Naive thymus-derived CD4-positive, alpha-beta T cell (primary cell): ENCODE measurements around the gene ZNF280C. TPM values are rescaled to one million over a fixed set of nuclear protein-coding genes. Genes with fewer than 3 reads are reported as not detected.

Experiments used
- ATAC-seq: fragments of 150-1000 bp; cut with Tn5 transposase; 2 replicates; pipeline ENCODE4 v1.10.0; 2021; ENCODE audit warnings: mild to moderate bottlenecking, moderate library complexity
- CTCF ChIA-PET: fragments of 350-600 bp; sonication (Branson Sonifier 250); formaldehyde crosslinking; loops from one replicate; lab custom pipeline; 2021; ENCODE audit warnings: antibody characterized with exemption; lab: Charles Lee
- POLR2A ChIA-PET: fragments of 350-600 bp; sonication (Branson Sonifier 250); formaldehyde crosslinking; loops from one replicate; lab custom pipeline; 2021; ENCODE audit warnings: antibody characterized with exemption, inconsistent platforms; lab: Charles Lee
- DNase-seq, 9 donors: peaks; one replicate each; pipeline versions ENCODE4 v3.0.0 to v3.0.0-alpha.2; 2020 to 2022; ENCODE audit warnings: mixed read lengths in 1 of 9
- H3K27ac ChIP-seq: one replicate; pipeline ENCODE4 v1.7.0; 2013; ENCODE audit warnings: mild to moderate bottlenecking, low read depth, low read length, moderate library complexity
- H3K27me3 ChIP-seq, 2 donors: one replicate each; pipeline ENCODE4 v1.7.0; 2013; ENCODE audit warnings: low read length in 2 of 2, mild to moderate bottlenecking in 2 of 2, moderate library complexity in 2 of 2; ENCODE audit not compliant: control insufficient read depth in 2 of 2, insufficient read depth in 2 of 2
- H3K36me3 ChIP-seq, 3 experiments: 1 replicate in 2 of 3; 2 replicates in 1 of 3; pipeline ENCODE4 v1.7.0; 2013; ENCODE audit warnings: low read length in 3 of 3, mild to moderate bottlenecking in 3 of 3, moderate library complexity in 1 of 3; ENCODE audit not compliant: insufficient read depth in 3 of 3, control insufficient read depth in 2 of 3
- H3K4me1 ChIP-seq, 2 donors: one replicate each; pipeline ENCODE4 v1.7.0; 2013; ENCODE audit warnings: low read length in 2 of 2, mild to moderate bottlenecking in 2 of 2, moderate library complexity in 1 of 2; ENCODE audit not compliant: control insufficient read depth in 2 of 2, insufficient read depth in 2 of 2
- H3K4me3 ChIP-seq: 2 replicates; pipeline ENCODE4 v1.7.0; 2013; ENCODE audit warnings: mild to moderate bottlenecking, low read length
- H3K9me3 ChIP-seq, 3 experiments: 1 replicate in 2 of 3; 2 replicates in 1 of 3; pipeline ENCODE4 v1.7.0; 2013; ENCODE audit warnings: low read length in 3 of 3; ENCODE audit not compliant: control insufficient read depth in 2 of 3
- H3K27ac Mint-ChIP-seq, 9 donors: one replicate each; pipeline ENCODE4 v1.8.0; 2020 to 2022; ENCODE audit warnings: mixed read lengths in 9 of 9, mild to moderate bottlenecking in 8 of 9, moderate library complexity in 5 of 9, inconsistent platforms in 2 of 9
- H3K27me3 Mint-ChIP-seq, 5 donors: one replicate each; pipeline ENCODE4 v1.8.0; 2021 to 2022; ENCODE audit warnings: mixed read lengths in 5 of 5, mild to moderate bottlenecking in 1 of 5
- H3K36me3 Mint-ChIP-seq, 5 donors: one replicate each; pipeline ENCODE4 v1.8.0; 2020 to 2022; ENCODE audit warnings: mixed read lengths in 5 of 5, mild to moderate bottlenecking in 3 of 5, inconsistent platforms in 1 of 5
- H3K4me1 Mint-ChIP-seq, 7 donors: one replicate each; pipeline ENCODE4 v1.8.0; 2020 to 2022; ENCODE audit warnings: mixed read lengths in 7 of 7, mild to moderate bottlenecking in 3 of 7, inconsistent platforms in 1 of 7
- H3K4me3 Mint-ChIP-seq, 10 donors: one replicate each; pipeline ENCODE4 v1.8.0; 2020 to 2022; ENCODE audit warnings: mild to moderate bottlenecking in 10 of 10, mixed read lengths in 10 of 10, moderate library complexity in 6 of 10, inconsistent platforms in 2 of 10
- H3K9me3 Mint-ChIP-seq, 11 donors: one replicate each; pipeline ENCODE4 v1.8.0; 2020 to 2022; ENCODE audit warnings: mixed read lengths in 11 of 11, mild to moderate bottlenecking in 4 of 11, inconsistent platforms in 1 of 11, moderate library complexity in 1 of 11
- intact Hi-C, 2 donors: fragments of 100-400 bp; cut with micrococcal nuclease; formaldehyde crosslinking; loops; one replicate each; pipeline ENCODE4 v1.15.1; 2023
- polyA plus RNA-seq, 2 donors: library from polyadenylated mRNA; unstranded; fragments of 300-500 nt; fragmentation: Illumina TruSeq; gene quantifications; one replicate each; pipeline ENCODE4 v1.2.3, GENCODE V29; 2021
- total RNA-seq, 6 experiments: library from RNA in 5 of 6; stranded (reverse) in 5 of 6; gene quantifications; 1 replicate in 5 of 6; 2 replicates in 1 of 6; pipeline ENCODE4 v1.2.3 and lab custom pipeline; 2021 to 2026

Gene ZNF280C
- total and polyA plus RNA-seq, 7 experiments from 2014 or later: 2.4 to 5.6 (median 4.0) TPM

DNA sequence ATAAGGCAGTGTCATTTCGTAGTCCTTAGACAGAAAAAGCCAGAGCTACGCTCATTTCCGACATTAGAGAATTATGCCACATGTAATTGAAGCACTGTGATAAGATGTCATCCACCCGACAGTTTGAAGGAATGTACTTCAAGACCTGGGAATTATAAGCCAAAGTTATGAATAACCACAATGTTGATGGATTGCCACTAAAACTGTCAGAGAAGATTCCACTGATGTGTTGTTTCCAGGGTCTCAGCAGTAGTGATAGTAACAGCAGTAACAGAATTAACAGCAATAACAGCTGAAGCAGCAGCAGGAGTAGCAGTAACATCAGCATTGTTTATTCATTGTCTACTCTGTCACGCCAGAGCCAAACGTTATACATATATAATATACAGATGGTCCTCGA is 72.2 kb downstream of the ZNF280C start:
- H3K4me1 ChIP-seq: no peaks in the 10 kb centered on the region
- ATAC-seq (no peak), DNase-seq (no peak)
- Mint-ChIP-seq H3K27me3 (no peaks in the 10 kb centered on the region), H3K27ac (peak overlapping the region in 1 of 9 donors; percentile 38), H3K4me1 (peaks cover 0 to 4% (median 0%) of the 10 kb centered on the region in 7 donors), H3K4me3 (no peak overlapping the region), H3K36me3 (no peaks in the 10 kb centered on the region), H3K9me3 (no peaks in the 10 kb centered on the region)
- no peak overlapping the region for H3K27ac ChIP-seq
- no peaks in the 10 kb centered on the region for H3K9me3 ChIP-seq
- H3K27me3 ChIP-seq: no peaks in the 10 kb centered on the region
- ChIA-PET POLR2A (no interaction called here), CTCF (interaction anchor here (3.0 kb wide), 1 partner anchor 117 kb away, joined by 13 read pairs; no protein-coding TSS in a partner anchor)
- H3K4me3 ChIP-seq: no peak overlapping the region
- no peaks in the 10 kb centered on the region for H3K36me3 ChIP-seq
- intact Hi-C loops: no loop called here

DNA sequence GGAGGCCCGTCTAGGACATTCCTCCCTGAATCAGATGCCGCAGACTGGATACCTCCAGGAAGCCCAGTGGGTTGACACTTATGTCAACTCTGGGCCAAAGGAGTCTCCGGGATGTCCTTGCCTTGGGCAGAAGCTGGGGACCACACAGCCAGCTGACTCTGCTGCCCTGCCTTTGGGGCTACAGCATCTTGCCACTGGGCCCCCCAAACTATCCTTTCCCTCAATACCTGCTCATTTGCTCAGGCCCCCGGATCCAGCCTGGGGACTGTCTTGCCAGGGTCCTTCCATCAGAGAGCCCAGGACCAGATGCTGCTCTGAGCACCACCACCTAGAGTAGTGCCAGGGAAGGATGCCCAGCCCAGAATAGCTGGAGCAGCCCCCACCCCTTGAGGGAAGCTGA is 77.9 kb downstream of the ZNF280C start:
- no peak for ATAC-seq
- H3K9me3 Mint-ChIP-seq: peaks cover 0 to 2% (median 0%) of the 10 kb centered on the region in 11 donors
- Histone ChIP-seq H3K4me3 (no peak overlapping the region), H3K9me3 (no peaks in the 10 kb centered on the region), H3K27me3 (no peaks in the 10 kb centered on the region), H3K4me1 (no peaks in the 10 kb centered on the region), H3K27ac (no peak overlapping the region), H3K36me3 (no peaks in the 10 kb centered on the region)
- H3K4me3 Mint-ChIP-seq: no peak overlapping the region
- intact Hi-C loops: loop anchor here in 1 of 2 donors (5.0 kb wide), 2 partner anchors 48 to 584 kb away; no protein-coding TSS in a partner anchor
- ChIA-PET POLR2A (no interaction called here), CTCF (interaction anchor here (1.0 to 3.0 kb wide), 4 partner anchors 69 to 114 kb away, joined by 3 to 18 read pairs (median 8); no protein-coding TSS in a partner anchor)
- H3K4me1 Mint-ChIP-seq: peaks cover under 1 to 6% (median 2%) of the 10 kb centered on the region in 7 donors
- no peak overlapping the region for H3K27ac Mint-ChIP-seq
- no peaks in the 10 kb centered on the region for H3K36me3 Mint-ChIP-seq
- DNase-seq: no peak
- H3K27me3 Mint-ChIP-seq: no peaks in the 10 kb centered on the region

- CTCF ChIA-PET: no interaction called here
- no peaks in the 10 kb centered on the region for H3K27me3 Mint-ChIP-seq
- peaks cover 0 to 2% (median 0%) of the 10 kb centered on the region in 11 donors for H3K9me3 Mint-ChIP-seq
- H3K4me3 Mint-ChIP-seq: no peak overlapping the region
- H3K36me3 Mint-ChIP-seq: peaks cover 0 to 3% (median 0%) of the 10 kb centered on the region in 5 donors
- Histone ChIP-seq H3K27me3 (no peaks in the 10 kb centered on the region), H3K27ac (no peak overlapping the region), H3K4me3 (no peak overlapping the region), H3K36me3 (no peaks in the 10 kb centered on the region), H3K9me3 (no peaks in the 10 kb centered on the region), H3K4me1 (peaks cover 6 to 13% of the 10 kb centered on the region in 2 donors)
- H3K27ac Mint-ChIP-seq: peak overlapping the region in 1 of 9 donors; percentile 43
- intact Hi-C loops: no loop called here
- DNase-seq: no peak
- peaks cover 3 to 26% (median 13%) of the 10 kb centered on the region in 7 donors for H3K4me1 Mint-ChIP-seq
- no peak for ATAC-seq
- POLR2A ChIA-PET: interaction anchor here (1.6 kb wide), 1 partner anchor 15 kb away, joined by 10 read pairs; the partner anchor contains the start of gene RAB33A
Observed at GRCh38 chrX:130186651-130187050, 82.0 kb downstream of the ZNF280C start.

- DNase-seq: no peak
- no peak for ATAC-seq
- CTCF ChIA-PET: no interaction called here
- Mint-ChIP-seq H3K4me3 (no peak overlapping the region), H3K36me3 (peaks cover 0 to 3% (median 0%) of the 10 kb centered on the region in 5 donors), H3K4me1 (peaks cover 7 to 28% (median 17%) of the 10 kb centered on the region in 7 donors), H3K9me3 (peaks cover 0 to 2% (median 0%) of the 10 kb centered on the region in 11 donors), H3K27ac (peak overlapping the region in 4 of 9 donors; percentile 3 to 82 (median 50)), H3K27me3 (no peaks in the 10 kb centered on the region)
- POLR2A ChIA-PET: interaction anchor here (1.8 kb wide), 1 partner anchor 13 kb away, joined by 7 read pairs; the partner anchor contains the start of gene RAB33A
- Histone ChIP-seq H3K4me3 (no peak overlapping the region), H3K4me1 (peaks cover 6 to 13% of the 10 kb centered on the region in 2 donors), H3K27ac (no peak overlapping the region), H3K27me3 (no peaks in the 10 kb centered on the region), H3K36me3 (no peaks in the 10 kb centered on the region), H3K9me3 (no peaks in the 10 kb centered on the region)
- intact Hi-C loops: no loop called here
Observed at GRCh38 chrX:130184857-130185256, 83.8 kb downstream of the ZNF280C start.

DNA sequence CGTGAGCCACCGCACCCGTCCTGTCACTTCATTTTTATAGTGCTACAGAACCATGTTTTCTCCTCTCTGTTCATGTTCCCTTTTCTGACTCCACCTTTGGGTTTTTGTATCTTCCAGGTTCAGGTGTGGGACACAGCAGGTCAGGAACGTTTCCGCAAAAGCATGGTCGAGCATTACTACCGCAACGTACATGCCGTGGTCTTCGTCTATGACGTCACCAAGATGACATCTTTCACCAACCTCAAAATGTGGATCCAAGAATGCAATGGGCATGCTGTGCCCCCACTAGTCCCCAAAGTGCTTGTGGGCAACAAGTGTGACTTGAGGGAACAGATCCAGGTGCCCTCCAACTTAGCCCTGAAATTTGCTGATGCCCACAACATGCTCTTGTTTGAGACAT is 84.5 kb downstream of the ZNF280C start:
- ChIA-PET CTCF (no interaction called here), POLR2A (interaction anchor here (1.8 kb wide), 1 partner anchor 12 kb away, joined by 7 read pairs; the partner anchor contains the start of gene RAB33A)
- H3K4me3 Mint-ChIP-seq: peak overlapping the region in 8 of 10 donors; percentile 10 to 59 (median 36)

GRCh38 chrX:130179579-130180215 is 89.0 kb downstream of the ZNF280C start:
- Mint-ChIP-seq H3K36me3 (peaks cover 0 to 19% (median 6%) of the 10 kb centered on the region in 5 donors), H3K4me1 (peaks cover 15 to 60% (median 49%) of the 10 kb centered on the region in 7 donors), H3K27me3 (no peaks in the 10 kb centered on the region), H3K27ac (peak overlapping the region; percentile 54 to 94 (median 88)), H3K9me3 (peaks cover 0 to 1% (median 0%) of the 10 kb centered on the region in 11 donors), H3K4me3 (peak overlapping the region in 8 of 10 donors; percentile 1 to 53 (median 19))
- H3K4me3 ChIP-seq: no peak overlapping the region
- DNase-seq (peak in 5 of 9 donors; percentile 12 to 59 (median 44)), ATAC-seq (peak; percentile 74)
- CTCF ChIA-PET: interaction anchor here (0.6 to 0.9 kb wide), 2 partner anchors 10 to 14 kb away, joined by 3 to 4 read pairs; partner anchors contain the start of gene AIFM1
- peaks cover 6 to 27% of the 10 kb centered on the region in 2 donors for H3K4me1 ChIP-seq
- POLR2A ChIA-PET: no interaction called here
- intact Hi-C loops: no loop called here
- no peaks in the 10 kb centered on the region for H3K9me3 ChIP-seq
- H3K27ac ChIP-seq: peak overlapping the region; percentile 57
- peaks cover 0 to 5% (median 0%) of the 10 kb centered on the region in 3 experiments for H3K36me3 ChIP-seq
- no peaks in the 10 kb centered on the region for H3K27me3 ChIP-seq

More for the DNA sequence above, 84.5 kb downstream of the ZNF280C start:
- Mint-ChIP-seq H3K36me3 (peaks cover 0 to 5% (median 0%) of the 10 kb centered on the region in 5 donors), H3K9me3 (no peaks in the 10 kb centered on the region), H3K4me1 (peaks cover 12 to 35% (median 23%) of the 10 kb centered on the region in 7 donors), H3K27me3 (no peaks in the 10 kb centered on the region), H3K27ac (peak overlapping the region in 8 of 9 donors; percentile 34 to 91 (median 70))
- H3K4me3 ChIP-seq: no peak overlapping the region
- no peaks in the 10 kb centered on the region for H3K9me3 ChIP-seq
- H3K4me1 ChIP-seq: peaks cover 6 to 13% of the 10 kb centered on the region in 2 donors
- no peaks in the 10 kb centered on the region for H3K27me3 ChIP-seq
- H3K36me3 ChIP-seq: no peaks in the 10 kb centered on the region
- DNase-seq: no peak
- H3K27ac ChIP-seq: peak overlapping the region; percentile 17
- intact Hi-C loops: no loop called here
- ATAC-seq: no peak
